HepG2 (cell line): ENCODE data around the gene NPDC1. TPM values are rescaled to one million over a fixed set of nuclear protein-coding genes. Genes with fewer than 3 reads are reported as not detected.

Experiments used
- ASH2L ChIP-seq: fragments of 300-600, 200-600 bp; sonication (generic); IDR thresholded peaks from 2 replicates; pipeline ENCODE4 v1.7.0; 2017; ENCODE audit warnings: low read depth, mild to moderate bottlenecking, moderate library complexity, mixed read lengths, low read length; ENCODE audit not compliant: insufficient read length
- DNMT3B ChIP-seq: conservative IDR thresholded peaks from 2 replicates; pipeline ENCODE4 v1.6.1; 2016; ENCODE audit warnings: missing biosample characterization, control low read depth
- DPF2 ChIP-seq: sonication (generic); formaldehyde crosslinking; IDR thresholded peaks from 2 replicates; pipeline ENCODE4 v1.4.0; 2020; ENCODE audit warnings: mild to moderate bottlenecking, low read depth, missing genetic modification reagents, borderline replicate concordance
- SKI ChIP-seq: fragments of 450-650 bp; IDR thresholded peaks from one replicate; pipeline ENCODE4 v1.6.1; 2018; ENCODE audit warnings: mild to moderate bottlenecking; ENCODE audit not compliant: partially characterized antibody
- SNAI1 ChIP-seq: sonication (generic); formaldehyde crosslinking; IDR thresholded peaks from 2 replicates; pipeline ENCODE4 v1.5.0; 2020; ENCODE audit warnings: mild to moderate bottlenecking, missing genetic modification reagents, borderline replicate concordance
- ZNF136 ChIP-seq: sonication (generic); formaldehyde crosslinking; IDR thresholded peaks from 2 replicates; pipeline ENCODE4 v1.8.1; 2022; ENCODE audit warnings: low read depth, mild to moderate bottlenecking, moderate library complexity, missing genetic modification reagents
- ZNF274 ChIP-seq: sonication (generic); formaldehyde crosslinking; IDR thresholded peaks from 2 replicates; pipeline ENCODE4 v1.5.1; 2020; ENCODE audit warnings: mild to moderate bottlenecking, missing genetic modification reagents
- polyA plus RNA-seq, 8 experiments: library from polyadenylated mRNA; depleted of rRNA in 3 of 8; stranded (reverse) in 7 of 8; unstranded in 1 of 8; fragments of >200 nt; fragmentation: Illumina TruSeq in 4 of 8; extraction: Trizol in 4 of 8; gene quantifications; 2 replicates each; pipeline versions ENCODE4 v1.2.1 to v1.2.3, GENCODE V29; 2011 to 2016; ENCODE audit warnings: low read depth in 4 of 8, missing spikeins in 1 of 8, mixed read lengths in 1 of 8; ENCODE audit not compliant: insufficient read depth in 1 of 8
- total RNA-seq, 5 experiments: library from RNA; depleted of rRNA; stranded (reverse); fragments of >200 nt; fragmentation: Illumina TruSeq; extraction: Trizol; gene quantifications; 2 replicates each; pipeline ENCODE4 v1.2.3, GENCODE V29; 2016; ENCODE audit warnings: low read depth in 1 of 5
- TF ChIP-seq, protein P1 (sequence below), 2 experiments: sonication (generic) in 1 of 2; formaldehyde crosslinking in 1 of 2; IDR thresholded peaks; 2 replicates each; pipeline versions ENCODE4 v1.4.0 to v1.6.1; 2016 to 2020; ENCODE audit warnings: borderline replicate concordance in 1 of 2, low read depth in 1 of 2, mild to moderate bottlenecking in 1 of 2, missing genetic modification reagents in 1 of 2
- TF ChIP-seq, protein P2 (sequence below): IDR thresholded peaks from 2 replicates; pipeline ENCODE4 v1.6.1; 2016; ENCODE audit warnings: low read depth
- TF ChIP-seq, protein P3 (sequence below): sonication (generic); formaldehyde crosslinking; IDR thresholded peaks from 2 replicates; pipeline ENCODE4 v1.8.0; 2022; ENCODE audit warnings: low read depth, missing genetic modification reagents
- TF ChIP-seq, protein P4 (sequence below): sonication (generic); formaldehyde crosslinking; IDR thresholded peaks from one replicate; pipeline ENCODE4 v1.5.1; 2020; ENCODE audit warnings: mild to moderate bottlenecking, missing genetic modification reagents; ENCODE audit errors: not compliant biosample characterization

Gene NPDC1
- total and polyA plus RNA-seq, 2 of the 13 experiments (the other 11 are each of a cell fraction or from before 2014, with no cell fraction given) = 0.84 to 5.4 TPM

DNA sequence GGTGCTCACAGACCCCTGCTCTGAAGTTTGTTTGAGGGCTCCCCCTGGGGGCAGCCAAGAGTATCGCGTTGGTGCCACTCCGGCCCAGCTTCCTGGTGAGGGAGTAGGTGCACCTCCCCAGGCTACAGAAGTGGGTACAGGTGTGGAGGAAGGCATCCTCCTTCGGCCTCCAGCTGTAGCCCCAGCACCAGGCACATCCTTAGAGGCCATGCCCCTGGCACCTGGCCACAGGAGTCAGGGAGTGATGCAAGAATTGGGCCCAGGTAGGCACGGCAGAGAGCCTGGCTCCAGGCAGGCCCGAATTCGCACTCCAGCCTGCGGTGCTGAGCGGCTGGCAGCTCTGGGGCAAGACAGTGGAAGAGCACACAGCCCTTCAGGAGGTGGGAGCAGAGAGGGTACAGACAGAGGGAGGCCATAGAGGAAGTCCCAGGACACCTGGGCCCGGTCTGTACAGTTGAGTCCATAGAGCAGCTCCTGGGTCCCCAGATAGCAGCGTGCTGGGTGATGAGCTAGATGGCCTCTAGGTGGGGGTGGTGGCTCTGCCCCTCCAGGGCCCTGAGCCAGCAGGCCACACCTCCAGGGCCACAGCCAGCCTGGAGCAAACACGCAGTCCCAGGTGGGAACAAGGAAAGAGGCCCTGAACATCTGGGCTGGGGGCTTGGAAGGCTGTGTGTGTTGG, 22.0 kb upstream of the NPDC1 start (continued):
- TF ChIP-seq, protein P1, sequence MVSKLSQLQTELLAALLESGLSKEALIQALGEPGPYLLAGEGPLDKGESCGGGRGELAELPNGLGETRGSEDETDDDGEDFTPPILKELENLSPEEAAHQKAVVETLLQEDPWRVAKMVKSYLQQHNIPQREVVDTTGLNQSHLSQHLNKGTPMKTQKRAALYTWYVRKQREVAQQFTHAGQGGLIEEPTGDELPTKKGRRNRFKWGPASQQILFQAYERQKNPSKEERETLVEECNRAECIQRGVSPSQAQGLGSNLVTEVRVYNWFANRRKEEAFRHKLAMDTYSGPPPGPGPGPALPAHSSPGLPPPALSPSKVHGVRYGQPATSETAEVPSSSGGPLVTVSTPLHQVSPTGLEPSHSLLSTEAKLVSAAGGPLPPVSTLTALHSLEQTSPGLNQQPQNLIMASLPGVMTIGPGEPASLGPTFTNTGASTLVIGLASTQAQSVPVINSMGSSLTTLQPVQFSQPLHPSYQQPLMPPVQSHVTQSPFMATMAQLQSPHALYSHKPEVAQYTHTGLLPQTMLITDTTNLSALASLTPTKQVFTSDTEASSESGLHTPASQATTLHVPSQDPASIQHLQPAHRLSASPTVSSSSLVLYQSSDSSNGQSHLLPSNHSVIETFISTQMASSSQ (IDR thresholded peaks at IDR 0.05; ENCODE audit: low read depth) = no peak
- TF ChIP-seq, protein P1 (CRISPR knock-in tag; IDR thresholded peaks at IDR 0.05; ENCODE audit: borderline replicate concordance) = no peak; the same call in 1 of the 2 replicates
- TF ChIP-seq ASH2L (no peak), DPF2 (CRISPR knock-in tag) (no peak), ZNF274 (peak; percentile 37; the same call in 1 of the 2 replicates), ZNF136 (CRISPR knock-in tag) (0 out of 2 replicates have a peak, but pooled peaks have one; percentile 74), SKI (no peak), SNAI1 (no peak), DNMT3B (CRISPR knock-in tag) (no peak)
- TF ChIP-seq, protein P2, sequence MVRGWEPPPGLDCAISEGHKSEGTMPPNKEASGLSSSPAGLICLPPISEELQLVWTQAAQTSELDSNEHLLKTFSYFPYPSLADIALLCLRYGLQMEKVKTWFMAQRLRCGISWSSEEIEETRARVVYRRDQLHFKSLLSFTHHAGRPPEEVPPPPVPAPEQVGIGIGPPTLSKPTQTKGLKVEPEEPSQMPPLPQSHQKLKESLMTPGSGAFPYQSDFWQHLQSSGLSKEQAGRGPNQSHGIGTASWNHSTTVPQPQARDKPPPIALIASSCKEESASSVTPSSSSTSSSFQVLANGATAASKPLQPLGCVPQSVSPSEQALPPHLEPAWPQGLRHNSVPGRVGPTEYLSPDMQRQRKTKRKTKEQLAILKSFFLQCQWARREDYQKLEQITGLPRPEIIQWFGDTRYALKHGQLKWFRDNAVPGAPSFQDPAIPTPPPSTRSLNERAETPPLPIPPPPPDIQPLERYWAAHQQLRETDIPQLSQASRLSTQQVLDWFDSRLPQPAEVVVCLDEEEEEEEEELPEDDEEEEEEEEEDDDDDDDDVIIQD (CRISPR knock-in tag) = no peak
- TF ChIP-seq, protein P3, sequence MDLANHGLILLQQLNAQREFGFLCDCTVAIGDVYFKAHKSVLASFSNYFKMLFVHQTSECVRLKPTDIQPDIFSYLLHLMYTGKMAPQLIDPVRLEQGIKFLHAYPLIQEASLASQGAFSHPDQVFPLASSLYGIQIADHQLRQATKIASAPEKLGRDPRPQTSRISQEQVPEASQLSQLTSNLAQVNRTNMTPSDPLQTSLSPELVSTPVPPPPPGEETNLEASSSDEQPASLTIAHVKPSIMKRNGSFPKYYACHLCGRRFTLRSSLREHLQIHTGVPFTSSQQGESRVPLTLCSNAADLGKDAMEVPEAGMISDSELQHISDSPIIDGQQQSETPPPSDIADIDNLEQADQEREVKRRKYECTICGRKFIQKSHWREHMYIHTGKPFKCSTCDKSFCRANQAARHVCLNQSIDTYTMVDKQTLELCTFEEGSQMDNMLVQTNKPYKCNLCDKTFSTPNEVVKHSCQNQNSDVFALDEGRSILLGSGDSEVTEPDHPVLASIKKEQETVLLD (CRISPR knock-in tag) = no peak
- TF ChIP-seq, protein P4, sequence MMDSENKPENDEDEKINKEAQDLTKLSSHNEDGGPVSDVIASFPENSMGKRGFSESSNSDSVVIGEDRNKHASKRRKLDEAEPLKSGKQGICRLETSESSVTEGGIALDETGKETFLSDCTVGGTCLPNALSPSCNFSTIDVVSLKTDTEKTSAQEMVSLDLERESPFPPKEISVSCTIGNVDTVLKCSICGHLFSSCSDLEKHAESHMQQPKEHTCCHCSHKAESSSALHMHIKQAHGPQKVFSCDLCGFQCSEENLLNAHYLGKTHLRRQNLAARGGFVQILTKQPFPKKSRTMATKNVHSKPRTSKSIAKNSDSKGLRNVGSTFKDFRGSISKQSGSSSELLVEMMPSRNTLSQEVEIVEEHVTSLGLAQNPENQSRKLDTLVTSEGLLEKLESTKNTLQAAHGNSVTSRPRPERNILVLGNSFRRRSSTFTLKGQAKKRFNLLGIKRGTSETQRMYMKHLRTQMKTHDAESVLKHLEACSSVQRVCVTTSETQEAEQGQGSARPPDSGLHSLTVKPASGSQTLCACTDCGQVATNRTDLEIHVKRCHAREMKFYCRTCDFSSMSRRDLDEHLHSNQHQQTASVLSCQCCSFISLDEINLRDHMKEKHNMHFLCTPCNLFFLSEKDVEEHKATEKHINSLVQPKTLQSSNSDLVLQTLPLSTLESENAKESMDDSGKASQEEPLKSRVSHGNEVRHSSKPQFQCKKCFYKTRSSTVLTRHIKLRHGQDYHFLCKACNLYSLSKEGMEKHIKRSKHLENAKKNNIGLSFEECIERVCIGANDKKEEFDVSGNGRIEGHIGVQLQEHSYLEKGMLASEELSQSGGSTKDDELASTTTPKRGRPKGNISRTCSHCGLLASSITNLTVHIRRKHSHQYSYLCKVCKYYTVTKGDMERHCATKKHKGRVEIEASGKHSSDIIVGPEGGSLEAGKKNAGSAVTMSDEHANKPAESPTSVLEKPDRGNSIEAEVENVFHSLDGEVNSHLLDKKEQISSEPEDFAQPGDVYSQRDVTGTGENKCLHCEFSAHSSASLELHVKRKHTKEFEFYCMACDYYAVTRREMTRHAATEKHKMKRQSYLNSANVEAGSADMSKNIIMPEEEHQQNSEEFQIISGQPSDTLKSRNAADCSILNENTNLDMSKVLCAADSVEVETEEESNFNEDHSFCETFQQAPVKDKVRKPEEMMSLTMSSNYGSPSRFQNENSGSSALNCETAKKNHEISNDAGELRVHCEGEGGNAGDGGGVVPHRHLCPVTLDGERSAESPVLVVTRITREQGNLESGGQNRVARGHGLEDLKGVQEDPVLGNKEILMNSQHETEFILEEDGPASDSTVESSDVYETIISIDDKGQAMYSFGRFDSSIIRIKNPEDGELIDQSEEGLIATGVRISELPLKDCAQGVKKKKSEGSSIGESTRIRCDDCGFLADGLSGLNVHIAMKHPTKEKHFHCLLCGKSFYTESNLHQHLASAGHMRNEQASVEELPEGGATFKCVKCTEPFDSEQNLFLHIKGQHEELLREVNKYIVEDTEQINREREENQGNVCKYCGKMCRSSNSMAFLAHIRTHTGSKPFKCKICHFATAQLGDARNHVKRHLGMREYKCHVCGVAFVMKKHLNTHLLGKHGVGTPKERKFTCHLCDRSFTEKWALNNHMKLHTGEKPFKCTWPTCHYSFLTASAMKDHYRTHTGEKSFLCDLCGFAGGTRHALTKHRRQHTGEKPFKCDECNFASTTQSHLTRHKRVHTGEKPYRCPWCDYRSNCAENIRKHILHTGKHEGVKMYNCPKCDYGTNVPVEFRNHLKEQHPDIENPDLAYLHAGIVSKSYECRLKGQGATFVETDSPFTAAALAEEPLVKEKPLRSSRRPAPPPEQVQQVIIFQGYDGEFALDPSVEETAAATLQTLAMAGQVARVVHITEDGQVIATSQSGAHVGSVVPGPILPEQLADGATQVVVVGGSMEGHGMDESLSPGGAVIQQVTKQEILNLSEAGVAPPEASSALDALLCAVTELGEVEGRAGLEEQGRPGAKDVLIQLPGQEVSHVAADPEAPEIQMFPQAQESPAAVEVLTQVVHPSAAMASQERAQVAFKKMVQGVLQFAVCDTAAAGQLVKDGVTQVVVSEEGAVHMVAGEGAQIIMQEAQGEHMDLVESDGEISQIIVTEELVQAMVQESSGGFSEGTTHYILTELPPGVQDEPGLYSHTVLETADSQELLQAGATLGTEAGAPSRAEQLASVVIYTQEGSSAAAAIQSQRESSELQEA = no peak
